DOHH2 (cell line): ENCODE results near the gene LY6G5C.

Experiments
- EZH2phosphoT487 ChIP-seq: fragments of 200-600 bp; sonication (generic); IDR thresholded peaks from 2 replicates; pipeline ENCODE4 v1.6.1; 2017; ENCODE audit warnings: borderline replicate concordance, mild to moderate bottlenecking, antibody characterized with exemption, low read length, moderate library complexity, mixed read lengths
- TF ChIP-seq, protein P1 (sequence below): fragments of 200-600 bp; sonication (generic); IDR thresholded peaks from one replicate; pipeline ENCODE4 v1.5.1; 2014; ENCODE audit warnings: antibody characterized with exemption, mild to moderate bottlenecking, low read depth, low read length; ENCODE audit not compliant: poor library complexity, severe bottlenecking

DNA sequence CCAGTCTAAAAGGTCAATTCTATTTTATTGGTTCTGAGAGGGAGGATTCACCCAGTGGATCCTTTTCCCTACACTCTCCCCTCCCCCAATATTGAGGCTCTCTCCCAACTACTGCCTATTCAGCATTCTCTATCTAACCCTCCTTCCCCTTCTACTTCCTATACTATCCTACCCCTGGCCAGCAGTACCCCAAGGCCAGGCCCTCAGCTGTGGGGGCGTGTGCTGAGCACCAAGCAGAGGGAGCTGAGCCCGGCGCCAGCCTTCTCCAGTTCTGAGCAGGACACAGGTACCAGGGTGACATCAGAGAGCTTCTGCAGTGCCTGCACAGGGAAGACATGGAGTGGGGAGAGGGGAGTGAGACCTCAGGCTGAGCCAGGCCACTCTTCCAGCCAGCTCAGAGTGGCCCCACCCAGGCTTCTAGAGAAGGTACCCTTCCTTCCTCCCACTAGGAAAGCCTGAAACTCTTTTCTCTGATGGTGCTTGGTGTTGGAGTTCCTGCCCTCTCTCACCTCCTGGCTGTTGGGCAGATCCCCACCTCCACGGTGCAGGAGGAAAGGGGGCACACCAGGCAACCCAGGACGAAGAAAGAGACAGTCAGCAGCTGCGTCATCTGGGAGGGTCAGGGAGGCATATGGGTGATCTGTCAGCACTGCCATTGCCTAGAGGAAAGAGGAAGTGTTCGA lies 46.3 kb upstream of the LY6G5C start:
- TF ChIP-seq, protein P1, sequence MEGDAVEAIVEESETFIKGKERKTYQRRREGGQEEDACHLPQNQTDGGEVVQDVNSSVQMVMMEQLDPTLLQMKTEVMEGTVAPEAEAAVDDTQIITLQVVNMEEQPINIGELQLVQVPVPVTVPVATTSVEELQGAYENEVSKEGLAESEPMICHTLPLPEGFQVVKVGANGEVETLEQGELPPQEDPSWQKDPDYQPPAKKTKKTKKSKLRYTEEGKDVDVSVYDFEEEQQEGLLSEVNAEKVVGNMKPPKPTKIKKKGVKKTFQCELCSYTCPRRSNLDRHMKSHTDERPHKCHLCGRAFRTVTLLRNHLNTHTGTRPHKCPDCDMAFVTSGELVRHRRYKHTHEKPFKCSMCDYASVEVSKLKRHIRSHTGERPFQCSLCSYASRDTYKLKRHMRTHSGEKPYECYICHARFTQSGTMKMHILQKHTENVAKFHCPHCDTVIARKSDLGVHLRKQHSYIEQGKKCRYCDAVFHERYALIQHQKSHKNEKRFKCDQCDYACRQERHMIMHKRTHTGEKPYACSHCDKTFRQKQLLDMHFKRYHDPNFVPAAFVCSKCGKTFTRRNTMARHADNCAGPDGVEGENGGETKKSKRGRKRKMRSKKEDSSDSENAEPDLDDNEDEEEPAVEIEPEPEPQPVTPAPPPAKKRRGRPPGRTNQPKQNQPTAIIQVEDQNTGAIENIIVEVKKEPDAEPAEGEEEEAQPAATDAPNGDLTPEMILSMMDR: no peak
- TF ChIP-seq EZH2phosphoT487: no peak
